ENCODE results near the gene FBXO45. TPM values are rescaled to one million over a fixed set of nuclear protein-coding genes. Genes with fewer than 3 reads are reported as not detected.
"Not testable (repeated sequence)": the region's sequence is repeated elsewhere in the genome, so short reads cannot be mapped to it uniquely, and the experiment has no call there.

Gene FBXO45
- 10.1 and 12.2 TPM in 2 replicates for total RNA-seq
- 3.4 and 6.8 TPM in 2 replicates for polyA plus RNA-seq

- TF ChIP-seq EZH2phosphoT487 (IDR thresholded peaks at IDR 0.05; ENCODE audit: low read depth, severe bottlenecking, unreplicated experiment) (no peak), CTCF (IDR thresholded peaks at IDR 0.05; ENCODE audit: poor library complexity) (no peak), EZH2 (IDR thresholded peaks at IDR 0.05; ENCODE audit: borderline replicate concordance) (no peak)
- under 1% methylated on average over 50 of the region's 87 CpGs for WGBS (ENCODE audit: low lambda C conversion rate, missing lambda C conversion rate)
- peak within 1 kb of the TSS; percentile 82 for H3K4me3 ChIP-seq
- peaks cover 9% of the 10 kb centered on the region for H3K4me1 ChIP-seq (ENCODE audit: insufficient read depth)
- H3K9me2 ChIP-seq (replicated peaks; ENCODE audit: insufficient read depth) = no peaks in the 10 kb centered on the region
- H3K27me3 ChIP-seq = no peaks in the 10 kb centered on the region
- no peaks in the 10 kb centered on the region for H3K9me3 ChIP-seq (ENCODE audit: low read depth)
- peak within 1 kb of the TSS; percentile 82 for H3K27ac ChIP-seq
- H4K20me1 ChIP-seq (ENCODE audit: insufficient read depth, poor library complexity, severe bottlenecking) = no peaks in the 10 kb centered on the region
- H3K79me2 ChIP-seq = peaks cover 60% of the 10 kb centered on the region
- peak; percentile 98 for DNase-seq (ENCODE audit: low spot score)
- H2AFZ ChIP-seq = peak within 1 kb of the TSS; percentile 85
- H3K4me2 ChIP-seq = peak within 1 kb of the TSS; percentile 91
- H3K36me3 ChIP-seq (replicated peaks; ENCODE audit: insufficient read depth, low read depth) = no peaks in the 10 kb centered on the region
Observed at GRCh38 chr3:196568246-196569002, at the start of gene FBXO45, which contains the start of gene WDR53. Gene FBXO45 (plus strand): TSS chr3:196568660. CDS start chr3:196568985, 325 bp downstream. Gene WDR53 (minus strand): TSS chr3:196568554. CDS start chr3:196561475, 7,079 bp downstream.

GRCh38 chr3:196518966-196519717 is 49.3 kb upstream of the FBXO45 start:
- Histone ChIP-seq H3K9me3 (ENCODE audit: low read depth) (no peaks in the 10 kb centered on the region), H3K27me3 (no peaks in the 10 kb centered on the region), H3K79me2 (no peaks in the 10 kb centered on the region), H2AFZ (no peak overlapping the region), H3K4me3 (no peak overlapping the region), H3K27ac (no peak overlapping the region), H3K9me2 (replicated peaks; ENCODE audit: insufficient read depth) (no peaks in the 10 kb centered on the region), H3K4me2 (no peak overlapping the region), H3K4me1 (ENCODE audit: insufficient read depth) (no peaks in the 10 kb centered on the region), H3K36me3 (replicated peaks; ENCODE audit: insufficient read depth, low read depth) (no peaks in the 10 kb centered on the region), H4K20me1 (ENCODE audit: insufficient read depth, poor library complexity, severe bottlenecking) (no peaks in the 10 kb centered on the region)
- WGBS (ENCODE audit: low lambda C conversion rate, missing lambda C conversion rate) = 60% methylated on average over 12 of the region's 12 CpGs
- TF ChIP-seq EZH2 (IDR thresholded peaks at IDR 0.05; ENCODE audit: borderline replicate concordance) = no peak
- peak; percentile 26 for TF ChIP-seq CTCF (IDR thresholded peaks at IDR 0.05; ENCODE audit: poor library complexity)
- TF ChIP-seq EZH2phosphoT487 (IDR thresholded peaks at IDR 0.05; ENCODE audit: low read depth, severe bottlenecking, unreplicated experiment) = no peak
- peak; percentile 46 for DNase-seq (ENCODE audit: low spot score)

- Histone ChIP-seq H3K4me1 (ENCODE audit: insufficient read depth) (no peaks in the 10 kb centered on the region), H3K4me2 (no peak overlapping the region), H4K20me1 (ENCODE audit: insufficient read depth, poor library complexity, severe bottlenecking) (no peaks in the 10 kb centered on the region), H3K9me3 (ENCODE audit: low read depth) (no peaks in the 10 kb centered on the region), H3K79me2 (no peaks in the 10 kb centered on the region), H3K27ac (no peak overlapping the region), H3K9me2 (replicated peaks; ENCODE audit: insufficient read depth) (no peaks in the 10 kb centered on the region), H2AFZ (no peak overlapping the region), H3K27me3 (no peaks in the 10 kb centered on the region), H3K36me3 (replicated peaks; ENCODE audit: insufficient read depth, low read depth) (no peaks in the 10 kb centered on the region), H3K4me3 (no peak overlapping the region)
- TF ChIP-seq EZH2 (IDR thresholded peaks at IDR 0.05; ENCODE audit: borderline replicate concordance) = no peak
- no peak for TF ChIP-seq CTCF (IDR thresholded peaks at IDR 0.05; ENCODE audit: poor library complexity)
- no peak for TF ChIP-seq EZH2phosphoT487 (IDR thresholded peaks at IDR 0.05; ENCODE audit: low read depth, severe bottlenecking, unreplicated experiment)
- 80% methylated on average over 5 of the region's 5 CpGs for WGBS (ENCODE audit: low lambda C conversion rate, missing lambda C conversion rate)
- DNase-seq (ENCODE audit: low spot score) = no peak
Observed at GRCh38 chr3:196519718-196520082, 48.8 kb upstream of the FBXO45 start.

- not testable (repeated sequence) for H3K27me3 ChIP-seq; H3K4me3 ChIP-seq; H2AFZ ChIP-seq; H4K20me1 ChIP-seq (ENCODE audit: insufficient read depth, poor library complexity, severe bottlenecking); H3K9me3 ChIP-seq (ENCODE audit: low read depth); H3K79me2 ChIP-seq; H3K4me1 ChIP-seq (ENCODE audit: insufficient read depth); DNase-seq (ENCODE audit: low spot score); H3K9me2 ChIP-seq (replicated peaks; ENCODE audit: insufficient read depth); H3K36me3 ChIP-seq (replicated peaks; ENCODE audit: insufficient read depth, low read depth); H3K27ac ChIP-seq; H3K4me2 ChIP-seq
- WGBS (ENCODE audit: low lambda C conversion rate, missing lambda C conversion rate) = 88% methylated on average over 12 of the region's 12 CpGs
Observed at GRCh38 chr3:196521291-196521690, 47.2 kb upstream of the FBXO45 start.
